B cell (primary cell): ENCODE results near the gene EBF3.

ENCODE experiments used
- CTCF ChIP-seq: fragments of 200-600 bp; IDR thresholded peaks from one replicate; pipeline ENCODE4 v1.8.0; 2022; ENCODE audit warnings: antibody characterized with exemption, mild to moderate bottlenecking
- EZH2 ChIP-seq: IDR thresholded peaks from 2 replicates; pipeline ENCODE4 v1.6.1; 2012; ENCODE audit warnings: borderline replicate concordance, low read depth, mild to moderate bottlenecking, moderate library complexity, low read length; ENCODE audit not compliant: insufficient read depth, poor library complexity, severe bottlenecking

DNA sequence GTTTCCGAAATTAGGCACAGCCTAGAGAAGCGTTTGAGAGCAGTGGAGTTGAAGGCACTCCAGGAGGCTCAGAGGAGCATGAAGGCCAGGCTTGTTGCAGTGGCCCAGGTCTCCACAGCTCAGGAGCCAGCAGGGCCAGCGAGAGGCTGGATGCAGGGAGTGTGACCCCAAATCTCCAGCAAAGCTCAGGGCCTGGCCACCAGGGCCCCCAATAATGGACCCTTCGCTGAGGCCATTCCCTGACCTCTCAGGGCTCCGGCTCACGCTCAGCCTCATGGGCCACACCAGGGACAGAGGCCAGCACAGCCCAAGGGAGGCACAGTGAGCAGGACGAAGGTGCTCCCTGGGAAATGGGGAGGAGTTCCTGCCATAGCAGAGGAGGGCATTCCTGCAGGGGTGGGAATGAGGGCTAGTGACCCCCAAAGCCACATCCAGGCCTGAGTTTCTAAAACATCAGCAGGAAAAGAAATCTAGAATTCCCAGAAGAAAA lies 47.5 kb downstream of the EBF3 start:
- TF ChIP-seq EZH2, result no peak
- no peak for TF ChIP-seq CTCF
